WTC11 (cell line): ENCODE data around the gene PROK2.

Experiments
- NR2C2 ChIP-seq: sonication (generic); formaldehyde crosslinking; IDR thresholded peaks from 2 replicates; pipeline ENCODE4 v1.8.0; 2022; ENCODE audit warnings: mild to moderate bottlenecking, missing genetic modification reagents
- ZNF232 ChIP-seq: sonication (generic); formaldehyde crosslinking; IDR thresholded peaks from 2 replicates; pipeline ENCODE4 v1.8.0; 2022; ENCODE audit warnings: mild to moderate bottlenecking, missing genetic modification reagents
- TF ChIP-seq, protein P1 (sequence below): sonication (generic); formaldehyde crosslinking; IDR thresholded peaks from 2 replicates; pipeline ENCODE4 v1.8.1; 2022; ENCODE audit warnings: missing genetic modification reagents, borderline replicate concordance
- TF ChIP-seq, protein P2 (sequence below): fragments of 200-600 bp; IDR thresholded peaks from 2 replicates; pipeline ENCODE4 v1.8.0; 2022; ENCODE audit warnings: antibody characterized with exemption

DNA sequence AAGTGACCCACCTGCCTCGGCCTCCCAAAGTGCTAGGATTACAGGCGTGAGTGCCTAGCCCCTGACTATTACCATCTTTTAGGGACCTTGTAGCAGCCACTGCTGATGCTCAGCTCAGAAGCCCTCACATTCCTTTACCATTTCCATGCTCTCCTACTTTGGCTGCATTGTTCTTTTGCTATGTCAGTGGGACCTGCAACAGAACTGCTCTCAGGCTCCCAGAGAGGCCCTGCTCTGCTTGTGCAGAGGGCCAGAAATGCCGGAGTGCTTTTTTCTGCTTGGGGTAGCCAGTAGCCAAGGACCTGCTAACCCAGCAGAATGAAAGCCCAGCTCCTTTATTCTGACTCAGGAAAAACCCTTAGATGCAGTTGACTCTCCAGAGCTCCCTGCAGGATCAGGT is 18.3 kb upstream of the PROK2 start:
- TF ChIP-seq ZNF232 (no peak), NR2C2 (no peak)
- TF ChIP-seq, protein P1, sequence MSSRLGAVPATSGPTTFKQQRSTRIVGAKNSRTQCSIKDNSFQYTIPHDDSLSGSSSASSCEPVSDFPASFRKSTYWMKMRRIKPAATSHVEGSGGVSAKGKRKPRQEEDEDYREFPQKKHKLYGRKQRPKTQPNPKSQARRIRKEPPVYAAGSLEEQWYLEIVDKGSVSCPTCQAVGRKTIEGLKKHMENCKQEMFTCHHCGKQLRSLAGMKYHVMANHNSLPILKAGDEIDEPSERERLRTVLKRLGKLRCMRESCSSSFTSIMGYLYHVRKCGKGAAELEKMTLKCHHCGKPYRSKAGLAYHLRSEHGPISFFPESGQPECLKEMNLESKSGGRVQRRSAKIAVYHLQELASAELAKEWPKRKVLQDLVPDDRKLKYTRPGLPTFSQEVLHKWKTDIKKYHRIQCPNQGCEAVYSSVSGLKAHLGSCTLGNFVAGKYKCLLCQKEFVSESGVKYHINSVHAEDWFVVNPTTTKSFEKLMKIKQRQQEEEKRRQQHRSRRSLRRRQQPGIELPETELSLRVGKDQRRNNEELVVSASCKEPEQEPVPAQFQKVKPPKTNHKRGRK, result no peak
- TF ChIP-seq, protein P2, sequence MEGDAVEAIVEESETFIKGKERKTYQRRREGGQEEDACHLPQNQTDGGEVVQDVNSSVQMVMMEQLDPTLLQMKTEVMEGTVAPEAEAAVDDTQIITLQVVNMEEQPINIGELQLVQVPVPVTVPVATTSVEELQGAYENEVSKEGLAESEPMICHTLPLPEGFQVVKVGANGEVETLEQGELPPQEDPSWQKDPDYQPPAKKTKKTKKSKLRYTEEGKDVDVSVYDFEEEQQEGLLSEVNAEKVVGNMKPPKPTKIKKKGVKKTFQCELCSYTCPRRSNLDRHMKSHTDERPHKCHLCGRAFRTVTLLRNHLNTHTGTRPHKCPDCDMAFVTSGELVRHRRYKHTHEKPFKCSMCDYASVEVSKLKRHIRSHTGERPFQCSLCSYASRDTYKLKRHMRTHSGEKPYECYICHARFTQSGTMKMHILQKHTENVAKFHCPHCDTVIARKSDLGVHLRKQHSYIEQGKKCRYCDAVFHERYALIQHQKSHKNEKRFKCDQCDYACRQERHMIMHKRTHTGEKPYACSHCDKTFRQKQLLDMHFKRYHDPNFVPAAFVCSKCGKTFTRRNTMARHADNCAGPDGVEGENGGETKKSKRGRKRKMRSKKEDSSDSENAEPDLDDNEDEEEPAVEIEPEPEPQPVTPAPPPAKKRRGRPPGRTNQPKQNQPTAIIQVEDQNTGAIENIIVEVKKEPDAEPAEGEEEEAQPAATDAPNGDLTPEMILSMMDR, result no peak
